ENCODE measurements around the gene NAALADL2. TPM values are rescaled to one million over a fixed set of nuclear protein-coding genes. Genes with fewer than 3 reads are reported as not detected.

The NAALADL2 gene
- total RNA-seq, 1 donor from 2014 or later = 2.8 TPM

- H3K9me3 Mint-ChIP-seq = peaks cover 4% of the 10 kb centered on the region
- no peak overlapping the region for H3K4me3 Mint-ChIP-seq
- H3K4me1 Mint-ChIP-seq = no peaks in the 10 kb centered on the region
- no peaks in the 10 kb centered on the region for H3K27me3 Mint-ChIP-seq (ENCODE audit: low read depth)
- H3K27ac Mint-ChIP-seq (ENCODE audit: unreplicated experiment) = no peak overlapping the region
- TF ChIP-seq CTCF (conservative IDR thresholded peaks at IDR 0.05) = no peak
- H3K36me3 Mint-ChIP-seq (ENCODE audit: low read depth) = no peaks in the 10 kb centered on the region
- no peak for DNase-seq (ENCODE audit: low read depth, low spot score)
Measured at GRCh38 chr3:175150812-175151401, 291.8 kb downstream of the NAALADL2 start.

- Mint-ChIP-seq H3K9me3 (no peaks in the 10 kb centered on the region), H3K4me1 (no peaks in the 10 kb centered on the region), H3K36me3 (ENCODE audit: low read depth) (no peaks in the 10 kb centered on the region), H3K27ac (ENCODE audit: unreplicated experiment) (no peak overlapping the region), H3K4me3 (no peak overlapping the region), H3K27me3 (ENCODE audit: low read depth) (no peaks in the 10 kb centered on the region)
- DNase-seq (ENCODE audit: low read depth, low spot score) = no peak
- TF ChIP-seq CTCF (conservative IDR thresholded peaks at IDR 0.05) = no peak
Measured at GRCh38 chr3:175153595-175153994, 294.5 kb downstream of the NAALADL2 start.

- no peak for TF ChIP-seq CTCF (conservative IDR thresholded peaks at IDR 0.05)
- H3K4me3 Mint-ChIP-seq = no peak overlapping the region
- H3K27me3 Mint-ChIP-seq (ENCODE audit: low read depth) = no peaks in the 10 kb centered on the region
- no peak overlapping the region for H3K27ac Mint-ChIP-seq (ENCODE audit: unreplicated experiment)
- no peak for DNase-seq (ENCODE audit: low read depth, low spot score)
- no peaks in the 10 kb centered on the region for H3K4me1 Mint-ChIP-seq
- H3K9me3 Mint-ChIP-seq = no peaks in the 10 kb centered on the region
- H3K36me3 Mint-ChIP-seq (ENCODE audit: low read depth) = no peaks in the 10 kb centered on the region
Measured at GRCh38 chr3:175155172-175155571, 296.0 kb downstream of the NAALADL2 start.

- DNase-seq (ENCODE audit: low read depth, low spot score) = no peak
- Mint-ChIP-seq H3K27ac (ENCODE audit: unreplicated experiment) (no peak overlapping the region), H3K27me3 (ENCODE audit: low read depth) (no peaks in the 10 kb centered on the region), H3K9me3 (no peaks in the 10 kb centered on the region), H3K36me3 (ENCODE audit: low read depth) (no peaks in the 10 kb centered on the region), H3K4me1 (no peaks in the 10 kb centered on the region), H3K4me3 (no peak overlapping the region)
- TF ChIP-seq CTCF (conservative IDR thresholded peaks at IDR 0.05) = no peak
Measured at GRCh38 chr3:175159202-175159601, 300.1 kb downstream of the NAALADL2 start.

- H3K4me1 Mint-ChIP-seq = no peaks in the 10 kb centered on the region
Measured at GRCh38 chr3:175161291-175161690, 302.2 kb downstream of the NAALADL2 start.

More at GRCh38 chr3:175161291-175161690, 302.2 kb downstream of the NAALADL2 start:
- Mint-ChIP-seq H3K9me3 (peaks cover 3% of the 10 kb centered on the region), H3K4me3 (no peak overlapping the region), H3K27ac (ENCODE audit: unreplicated experiment) (no peak overlapping the region), H3K27me3 (ENCODE audit: low read depth) (no peaks in the 10 kb centered on the region), H3K36me3 (ENCODE audit: low read depth) (no peaks in the 10 kb centered on the region)
- DNase-seq (ENCODE audit: low read depth, low spot score) = no peak
- TF ChIP-seq CTCF (conservative IDR thresholded peaks at IDR 0.05) = no peak

All from neural crest cell (in vitro differentiated cells).